ENCODE data around the gene ALX4.

The ALX4 gene

DNA sequence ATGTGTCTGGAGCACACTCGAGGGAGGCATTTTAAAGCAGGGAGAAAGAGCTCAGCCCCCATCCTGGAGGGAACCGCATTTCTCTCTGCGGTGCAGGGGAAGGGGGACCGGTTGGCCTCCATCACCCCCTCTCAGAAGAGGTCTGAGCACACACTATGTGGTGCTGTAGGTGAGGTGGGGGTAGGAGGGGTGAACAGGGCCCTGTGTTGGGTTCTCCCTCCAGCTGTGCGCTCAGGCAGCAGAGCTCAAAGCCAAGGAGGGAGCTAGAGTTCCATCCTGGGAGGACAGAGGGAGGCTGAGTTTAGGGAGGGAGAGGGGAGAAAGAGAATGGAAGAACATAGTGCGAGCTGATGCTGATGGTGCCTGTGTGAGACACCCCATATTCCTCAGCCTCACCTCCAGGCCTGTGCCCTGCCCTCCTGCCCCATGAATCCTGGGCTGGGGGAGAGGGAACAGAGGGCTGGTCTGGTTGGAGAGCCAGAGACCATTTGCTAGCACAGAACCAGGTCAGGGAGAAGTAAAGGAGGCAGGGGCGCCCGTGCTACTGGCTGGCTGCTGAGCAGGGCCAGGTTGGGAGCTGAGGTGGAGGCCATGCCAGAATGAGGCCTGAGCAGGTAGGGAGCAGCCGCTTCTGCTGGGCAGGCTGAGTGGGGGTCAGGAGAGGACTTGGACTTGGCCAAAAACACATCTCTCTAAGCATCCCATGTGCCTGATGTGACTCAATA lies 43.7 kb downstream of the ALX4 start:
- Histone ChIP-seq H4K5ac (ENCODE audit: low read length) (no peak overlapping the region), H3K9ac (ENCODE audit: low read length) (no peak overlapping the region), H3K4me2 (ENCODE audit: low read length) (no peak overlapping the region), H3K4me3 (ENCODE audit: low read length) (no peak overlapping the region), H3K4me1 (ENCODE audit: control insufficient read depth, low read depth, low read length) (no peaks in the 10 kb centered on the region), H3K27ac (ENCODE audit: low read depth, low read length) (no peak overlapping the region), H2BK120ac (ENCODE audit: low read depth, low read length) (no peak overlapping the region), H3K18ac (ENCODE audit: low read length) (no peak overlapping the region), H2AK5ac (ENCODE audit: low read length) (no peak overlapping the region), H4K8ac (ENCODE audit: low read depth, low read length) (no peak overlapping the region), H3K23ac (ENCODE audit: low read length) (no peak overlapping the region), H2BK15ac (replicated peaks; ENCODE audit: low read depth) (no peak overlapping the region), H3K27me3 (ENCODE audit: insufficient read depth, low read length, poor library complexity) (no peaks in the 10 kb centered on the region), H3K79me1 (ENCODE audit: low read length) (no peaks in the 10 kb centered on the region), H3K4ac (ENCODE audit: low read depth, low read length) (no peak overlapping the region), H3K56ac (ENCODE audit: low read length) (peak overlapping the region; percentile 60), H2BK5ac (ENCODE audit: low read length) (no peak overlapping the region), H3K79me2 (ENCODE audit: control insufficient read depth, insufficient read depth, low read length) (no peaks in the 10 kb centered on the region), H3K36me3 (ENCODE audit: control insufficient read depth, insufficient read depth, low read length) (no peaks in the 10 kb centered on the region)
- no CpG with 5 or more reads among the region's 9 CpGs for WGBS (ENCODE audit: extremely low coverage, insufficient coverage, low lambda C conversion rate)
- peak; percentile 26 for DNase-seq

DNA sequence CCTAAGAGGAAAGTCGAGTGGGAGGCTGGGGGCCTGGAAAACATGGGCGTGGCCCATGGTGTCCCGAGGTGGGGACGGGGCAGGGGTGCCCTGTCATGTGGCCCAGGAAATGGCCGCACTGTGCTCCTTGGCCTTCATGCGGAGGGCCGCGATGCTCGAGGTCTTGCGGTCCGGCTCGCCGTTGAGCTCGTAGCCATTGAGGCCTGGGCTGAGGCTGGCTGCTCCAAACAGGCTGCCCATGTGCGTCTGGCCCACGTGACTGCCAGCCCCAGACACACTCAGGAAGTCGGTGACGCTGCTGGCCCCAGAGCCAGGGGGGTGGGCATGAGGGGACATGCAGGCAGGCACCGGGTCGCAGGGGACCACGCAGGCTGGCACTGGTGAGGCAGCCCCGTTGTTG lies 45.2 kb downstream of the ALX4 start:
- Histone ChIP-seq H2BK15ac (replicated peaks; ENCODE audit: low read depth) (no peak overlapping the region), H3K23ac (ENCODE audit: low read length) (no peak overlapping the region), H3K27me3 (ENCODE audit: insufficient read depth, low read length, poor library complexity) (no peaks in the 10 kb centered on the region), H3K4ac (ENCODE audit: low read depth, low read length) (no peak overlapping the region), H3K18ac (ENCODE audit: low read length) (no peak overlapping the region), H2BK5ac (ENCODE audit: low read length) (no peak overlapping the region), H2AK5ac (ENCODE audit: low read length) (no peak overlapping the region), H3K79me1 (ENCODE audit: low read length) (no peaks in the 10 kb centered on the region), H4K5ac (ENCODE audit: low read length) (no peak overlapping the region), H4K8ac (ENCODE audit: low read depth, low read length) (no peak overlapping the region), H3K4me1 (ENCODE audit: control insufficient read depth, low read depth, low read length) (no peaks in the 10 kb centered on the region), H3K56ac (ENCODE audit: low read length) (no peak overlapping the region), H3K9ac (ENCODE audit: low read length) (no peak overlapping the region), H3K4me3 (ENCODE audit: low read length) (no peak overlapping the region), H2BK120ac (ENCODE audit: low read depth, low read length) (no peak overlapping the region), H3K4me2 (ENCODE audit: low read length) (no peak overlapping the region), H3K79me2 (ENCODE audit: control insufficient read depth, insufficient read depth, low read length) (no peaks in the 10 kb centered on the region), H3K27ac (ENCODE audit: low read depth, low read length) (no peak overlapping the region), H3K36me3 (ENCODE audit: control insufficient read depth, insufficient read depth, low read length) (no peaks in the 10 kb centered on the region)
- no CpG with 5 or more reads among the region's 22 CpGs for WGBS (ENCODE audit: extremely low coverage, insufficient coverage, low lambda C conversion rate)
- no peak for DNase-seq

DNA sequence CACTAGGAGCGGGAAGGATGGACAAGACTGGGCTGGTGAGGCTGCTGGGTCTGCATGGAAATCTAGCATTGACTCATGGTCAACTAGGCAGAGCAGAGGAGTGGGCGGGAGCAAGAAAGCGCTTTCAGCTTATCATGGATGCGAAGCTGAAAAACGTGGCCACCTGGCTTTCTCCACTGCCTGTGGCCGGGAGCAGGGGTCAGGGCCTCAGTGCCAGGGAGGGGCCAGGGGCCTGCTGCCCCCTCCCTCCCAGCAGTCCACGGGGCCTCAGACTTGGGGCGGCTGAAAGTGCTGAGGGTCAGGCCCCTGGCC lies 45.5 kb downstream of the ALX4 start:
- Histone ChIP-seq H3K27me3 (ENCODE audit: insufficient read depth, low read length, poor library complexity) (no peaks in the 10 kb centered on the region), H4K5ac (ENCODE audit: low read length) (no peak overlapping the region), H3K4me1 (ENCODE audit: control insufficient read depth, low read depth, low read length) (no peaks in the 10 kb centered on the region), H3K4me3 (ENCODE audit: low read length) (no peak overlapping the region), H3K23ac (ENCODE audit: low read length) (no peak overlapping the region), H3K56ac (ENCODE audit: low read length) (no peak overlapping the region), H3K4ac (ENCODE audit: low read depth, low read length) (no peak overlapping the region), H2BK15ac (replicated peaks; ENCODE audit: low read depth) (no peak overlapping the region), H3K18ac (ENCODE audit: low read length) (no peak overlapping the region), H2BK5ac (ENCODE audit: low read length) (no peak overlapping the region), H3K79me1 (ENCODE audit: low read length) (no peaks in the 10 kb centered on the region), H3K4me2 (ENCODE audit: low read length) (no peak overlapping the region), H2AK5ac (ENCODE audit: low read length) (no peak overlapping the region), H4K8ac (ENCODE audit: low read depth, low read length) (no peak overlapping the region), H2BK120ac (ENCODE audit: low read depth, low read length) (no peak overlapping the region), H3K9ac (ENCODE audit: low read length) (no peak overlapping the region), H3K27ac (ENCODE audit: low read depth, low read length) (no peak overlapping the region), H3K36me3 (ENCODE audit: control insufficient read depth, insufficient read depth, low read length) (no peaks in the 10 kb centered on the region), H3K79me2 (ENCODE audit: control insufficient read depth, insufficient read depth, low read length) (no peaks in the 10 kb centered on the region)
- no peak for DNase-seq
- WGBS (ENCODE audit: extremely low coverage, insufficient coverage, low lambda C conversion rate): no CpG with 5 or more reads among the region's 8 CpGs

DNA sequence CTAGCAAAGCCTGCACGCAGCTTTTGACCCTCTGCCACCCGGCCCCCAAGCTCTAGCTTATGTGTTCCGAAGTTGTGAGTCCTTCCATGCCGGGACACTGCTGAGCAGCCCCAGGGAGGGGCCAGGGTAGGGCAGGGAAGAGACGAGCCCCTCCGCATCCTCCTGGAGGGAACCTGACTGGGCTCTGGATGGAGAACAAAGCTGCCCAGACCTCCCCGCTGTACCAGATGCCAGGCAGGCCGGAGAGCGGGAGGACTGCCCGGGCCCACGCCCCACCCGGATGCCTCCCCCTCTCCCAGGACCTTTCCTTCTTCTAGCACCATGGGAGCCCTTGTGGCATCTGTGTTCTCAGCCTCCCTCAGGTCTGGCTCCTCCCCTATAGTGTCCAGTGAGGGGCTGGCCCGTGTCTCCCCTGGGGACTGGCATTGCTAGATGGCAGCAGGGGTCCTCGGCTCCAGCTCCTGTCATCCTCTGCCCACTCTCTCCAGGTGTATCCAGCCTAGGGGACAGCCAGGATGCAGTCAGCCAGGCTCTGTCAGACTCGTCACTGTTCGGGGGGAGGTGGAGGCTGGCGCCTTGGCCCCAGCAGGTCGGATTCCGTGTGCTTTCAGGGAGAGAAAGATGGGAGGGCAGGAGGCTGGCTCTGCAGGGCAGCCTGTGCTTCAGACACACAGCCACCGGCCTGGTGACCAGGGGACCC lies 46.1 kb downstream of the ALX4 start:
- Histone ChIP-seq H3K4me3 (ENCODE audit: low read length) (no peak overlapping the region), H3K56ac (ENCODE audit: low read length) (no peak overlapping the region), H3K23ac (ENCODE audit: low read length) (no peak overlapping the region), H2BK120ac (ENCODE audit: low read depth, low read length) (no peak overlapping the region), H3K27me3 (ENCODE audit: insufficient read depth, low read length, poor library complexity) (no peaks in the 10 kb centered on the region), H4K5ac (ENCODE audit: low read length) (no peak overlapping the region), H3K27ac (ENCODE audit: low read depth, low read length) (no peak overlapping the region), H4K8ac (ENCODE audit: low read depth, low read length) (no peak overlapping the region), H3K9ac (ENCODE audit: low read length) (no peak overlapping the region), H3K4ac (ENCODE audit: low read depth, low read length) (no peak overlapping the region), H3K18ac (ENCODE audit: low read length) (no peak overlapping the region), H3K4me2 (ENCODE audit: low read length) (no peak overlapping the region), H3K79me1 (ENCODE audit: low read length) (no peaks in the 10 kb centered on the region), H3K36me3 (ENCODE audit: control insufficient read depth, insufficient read depth, low read length) (no peaks in the 10 kb centered on the region), H2BK15ac (replicated peaks; ENCODE audit: low read depth) (no peak overlapping the region), H3K79me2 (ENCODE audit: control insufficient read depth, insufficient read depth, low read length) (no peaks in the 10 kb centered on the region), H2BK5ac (ENCODE audit: low read length) (no peak overlapping the region), H2AK5ac (ENCODE audit: low read length) (no peak overlapping the region), H3K4me1 (ENCODE audit: control insufficient read depth, low read depth, low read length) (no peaks in the 10 kb centered on the region)
- DNase-seq: no peak
- no CpG with 5 or more reads among the region's 20 CpGs for WGBS (ENCODE audit: extremely low coverage, insufficient coverage, low lambda C conversion rate)

DNA sequence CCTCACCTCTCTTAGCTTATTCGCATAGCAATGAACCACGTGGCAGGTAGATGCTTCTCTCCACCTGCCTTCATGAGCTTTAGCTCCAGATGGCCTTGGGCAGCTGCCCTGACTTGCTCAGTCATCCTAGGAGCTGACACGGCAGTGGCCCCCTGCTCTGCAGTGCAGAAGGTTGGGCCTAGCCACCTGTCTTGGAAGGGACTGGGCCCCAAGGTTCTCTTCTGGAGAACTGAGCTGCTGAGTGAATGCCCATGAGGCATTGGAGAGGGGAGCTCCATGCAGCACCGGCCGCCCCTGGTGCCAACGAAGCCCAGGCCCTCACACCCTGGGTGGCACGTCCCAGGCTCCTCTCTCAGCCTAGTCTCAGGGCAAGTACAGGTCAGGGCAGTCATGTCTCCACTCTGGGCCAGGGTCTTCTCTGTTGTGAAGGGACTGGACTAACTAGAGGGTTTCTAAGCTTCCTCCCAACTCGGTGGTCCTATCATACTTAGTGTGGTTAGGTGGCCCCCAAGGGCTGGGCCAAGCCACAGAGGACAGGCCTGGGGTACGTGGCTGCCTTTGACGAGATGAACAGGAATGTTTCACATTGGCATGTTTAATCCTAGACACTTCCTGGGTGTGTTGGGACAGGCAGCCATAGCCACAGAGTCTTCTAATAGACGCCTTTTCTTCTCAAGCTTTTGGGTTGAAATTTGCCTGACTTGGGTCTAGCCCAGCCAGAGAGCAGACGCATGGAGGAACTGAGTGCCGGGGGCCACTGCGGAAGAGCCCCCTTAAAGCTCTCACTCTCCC lies 47.9 kb downstream of the ALX4 start:
- Histone ChIP-seq H2BK15ac (replicated peaks; ENCODE audit: low read depth) (no peak overlapping the region), H3K4ac (ENCODE audit: low read depth, low read length) (no peak overlapping the region), H3K9ac (ENCODE audit: low read length) (no peak overlapping the region), H3K36me3 (ENCODE audit: control insufficient read depth, insufficient read depth, low read length) (no peaks in the 10 kb centered on the region), H3K4me1 (ENCODE audit: control insufficient read depth, low read depth, low read length) (no peaks in the 10 kb centered on the region), H2AK5ac (ENCODE audit: low read length) (no peak overlapping the region), H4K5ac (ENCODE audit: low read length) (no peak overlapping the region), H3K56ac (ENCODE audit: low read length) (no peak overlapping the region), H3K27ac (ENCODE audit: low read depth, low read length) (no peak overlapping the region), H4K8ac (ENCODE audit: low read depth, low read length) (no peak overlapping the region), H3K79me2 (ENCODE audit: control insufficient read depth, insufficient read depth, low read length) (no peaks in the 10 kb centered on the region), H3K4me3 (ENCODE audit: low read length) (no peak overlapping the region), H3K79me1 (ENCODE audit: low read length) (no peaks in the 10 kb centered on the region), H3K4me2 (ENCODE audit: low read length) (no peak overlapping the region), H2BK5ac (ENCODE audit: low read length) (no peak overlapping the region), H3K18ac (ENCODE audit: low read length) (no peak overlapping the region), H3K23ac (ENCODE audit: low read length) (no peak overlapping the region), H3K27me3 (ENCODE audit: insufficient read depth, low read length, poor library complexity) (no peaks in the 10 kb centered on the region), H2BK120ac (ENCODE audit: low read depth, low read length) (no peak overlapping the region)
- no CpG with 5 or more reads among the region's 14 CpGs for WGBS (ENCODE audit: extremely low coverage, insufficient coverage, low lambda C conversion rate)
- no peak for DNase-seq
